Measurements from ENCODE around the gene DPYSL5.

DNA sequence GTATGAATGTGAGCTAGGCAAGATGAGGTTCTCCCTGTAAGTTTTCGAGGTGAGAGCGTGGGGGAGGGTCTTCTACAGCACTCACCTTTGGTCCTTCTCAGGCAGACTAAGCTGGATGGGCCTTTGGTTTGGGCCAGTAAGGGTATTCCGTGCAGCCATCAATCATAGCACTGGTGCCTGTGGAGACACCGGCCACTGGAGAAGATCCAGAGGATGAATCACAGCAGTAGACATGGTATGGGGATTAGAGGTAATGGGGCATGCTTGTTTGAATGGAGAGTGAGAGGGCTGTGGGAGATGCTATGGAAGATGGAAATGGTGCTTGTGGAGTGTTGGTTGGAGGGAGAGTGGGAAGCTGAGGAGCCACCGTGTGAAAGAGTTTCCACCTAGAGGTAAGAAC is 138.6 kb downstream of the DPYSL5 start:
- TF ChIP-seq, protein P1, sequence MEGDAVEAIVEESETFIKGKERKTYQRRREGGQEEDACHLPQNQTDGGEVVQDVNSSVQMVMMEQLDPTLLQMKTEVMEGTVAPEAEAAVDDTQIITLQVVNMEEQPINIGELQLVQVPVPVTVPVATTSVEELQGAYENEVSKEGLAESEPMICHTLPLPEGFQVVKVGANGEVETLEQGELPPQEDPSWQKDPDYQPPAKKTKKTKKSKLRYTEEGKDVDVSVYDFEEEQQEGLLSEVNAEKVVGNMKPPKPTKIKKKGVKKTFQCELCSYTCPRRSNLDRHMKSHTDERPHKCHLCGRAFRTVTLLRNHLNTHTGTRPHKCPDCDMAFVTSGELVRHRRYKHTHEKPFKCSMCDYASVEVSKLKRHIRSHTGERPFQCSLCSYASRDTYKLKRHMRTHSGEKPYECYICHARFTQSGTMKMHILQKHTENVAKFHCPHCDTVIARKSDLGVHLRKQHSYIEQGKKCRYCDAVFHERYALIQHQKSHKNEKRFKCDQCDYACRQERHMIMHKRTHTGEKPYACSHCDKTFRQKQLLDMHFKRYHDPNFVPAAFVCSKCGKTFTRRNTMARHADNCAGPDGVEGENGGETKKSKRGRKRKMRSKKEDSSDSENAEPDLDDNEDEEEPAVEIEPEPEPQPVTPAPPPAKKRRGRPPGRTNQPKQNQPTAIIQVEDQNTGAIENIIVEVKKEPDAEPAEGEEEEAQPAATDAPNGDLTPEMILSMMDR (IDR thresholded peaks at IDR 0.05), result no peak
- TF ChIP-seq EP300 (IDR thresholded peaks at IDR 0.05), result no peak
